GF-D8 (cell line): Measurements from ENCODE around the gene POLR2E.

Source experiments
- DNase-seq: peaks from one replicate; lab custom pipeline; 2025; lab: John Stamatoyannopoulos, UW

POLR2E gene

GRCh38 chr19:1093811-1094553, 1.2 kb downstream of the POLR2E start:
- no peak for DNase-seq

GRCh38 chr19:1093330-1093729, 1.8 kb downstream of the POLR2E start:
- DNase-seq, result no peak

GRCh38 chr19:1091544-1092175, 3.5 kb downstream of the POLR2E start:
- DNase-seq, result no peak

GRCh38 chr19:1090731-1091543, 4.2 kb downstream of the POLR2E start:
- DNase-seq, result no peak

GRCh38 chr19:1089891-1090290, 5.3 kb downstream of the POLR2E start:
- DNase-seq, result no peak

- no peak for DNase-seq
Observed at GRCh38 chr19:1089126-1089771, 5.9 kb downstream of the POLR2E start.

GRCh38 chr19:1088416-1089010, 6.7 kb downstream of the POLR2E start:
- DNase-seq, result no peak

GRCh38 chr19:1087813-1088415, 7.3 kb downstream of the POLR2E start:
- peak; percentile 92 for DNase-seq

GRCh38 chr19:1086613-1087012, 8.6 kb downstream of the POLR2E start:
- DNase-seq, result no peak

- no peak for DNase-seq
Observed at GRCh38 chr19:1085676-1086442, 9.3 kb downstream of the POLR2E start.

- DNase-seq, result no peak
Observed at GRCh38 chr19:1085053-1085658, 10.0 kb downstream of the POLR2E start.

- no peak for DNase-seq
Observed at GRCh38 chr19:1084024-1084868, 10.9 kb downstream of the POLR2E start.

GRCh38 chr19:1082928-1083816, 12.0 kb downstream of the POLR2E start:
- DNase-seq, result no peak

- no peak for DNase-seq
Observed at GRCh38 chr19:1082165-1082927, 12.8 kb downstream of the POLR2E start.

- no peak for DNase-seq
Observed at GRCh38 chr19:1081301-1082164, 13.6 kb downstream of the POLR2E start.

- no peak for DNase-seq
Observed at GRCh38 chr19:1080360-1081161, 14.6 kb downstream of the POLR2E start.
